H9 (cell line): Measurements from ENCODE around the gene ZNF687. TPM values are rescaled to one million over a fixed set of nuclear protein-coding genes. Genes with fewer than 3 reads are reported as not detected.

Experiments
- DNase-seq: peaks from one replicate; pipeline ENCODE4 v3.0.0-alpha.2; 2017
- H2AFZ ChIP-seq: one replicate; pipeline ENCODE4 v1.6.1; 2013; ENCODE audit warnings: mild to moderate bottlenecking, low read length, control low read depth, moderate library complexity
- H2AK5ac ChIP-seq: 2 replicates; pipeline ENCODE4 v1.6.1; 2013; ENCODE audit warnings: low read length, control low read depth, mixed read lengths; ENCODE audit not compliant: insufficient read length
- H2BK120ac ChIP-seq: one replicate; pipeline ENCODE4 v1.6.1; 2013; ENCODE audit warnings: low read depth, mild to moderate bottlenecking, low read length, control low read depth, inconsistent platforms; ENCODE audit not compliant: poor library complexity, severe bottlenecking
- H2BK12ac ChIP-seq: 2 replicates; pipeline ENCODE4 v1.6.1; 2013; ENCODE audit warnings: low read length, control low read depth, mixed read lengths, low read depth; ENCODE audit not compliant: insufficient read length
- H2BK15ac ChIP-seq: 2 replicates; pipeline ENCODE4 v1.6.1; 2013; ENCODE audit warnings: low read depth, low read length, control low read depth
- H2BK20ac ChIP-seq: one replicate; pipeline ENCODE4 v1.6.1; 2013; ENCODE audit warnings: low read depth, mild to moderate bottlenecking, low read length, control low read depth, inconsistent platforms; ENCODE audit not compliant: poor library complexity, severe bottlenecking
- H2BK5ac ChIP-seq: 2 replicates; pipeline ENCODE4 v1.6.1; 2013; ENCODE audit warnings: low read length, control low read depth, mixed read lengths; ENCODE audit not compliant: insufficient read length
- H3K14ac ChIP-seq: 2 replicates; pipeline ENCODE4 v1.6.1; 2013; ENCODE audit warnings: low read length, control low read depth; ENCODE audit not compliant: insufficient read depth
- H3K18ac ChIP-seq: 2 replicates; pipeline ENCODE4 v1.6.1; 2013; ENCODE audit warnings: low read depth, mild to moderate bottlenecking, mixed read lengths, low read length, control low read depth; ENCODE audit not compliant: insufficient read length
- H3K23ac ChIP-seq: 2 replicates; pipeline ENCODE4 v1.6.1; 2013; ENCODE audit warnings: low read length, control low read depth, mixed read lengths, low read depth; ENCODE audit not compliant: insufficient read length
- H3K23me2 ChIP-seq: 2 replicates; pipeline ENCODE4 v1.6.1; 2013; ENCODE audit warnings: low read depth, mild to moderate bottlenecking, mixed read lengths, low read length, control low read depth; ENCODE audit not compliant: insufficient read length, poor library complexity, severe bottlenecking
- H3K27ac ChIP-seq: 2 replicates; pipeline ENCODE4 v1.5.1; 2013; ENCODE audit warnings: low read length, control low read depth, mixed read lengths, low read depth; ENCODE audit not compliant: insufficient read length
- H3K27me3 ChIP-seq: 2 replicates; pipeline ENCODE4 v1.6.1; 2013; ENCODE audit warnings: low read length, control low read depth, inconsistent platforms; ENCODE audit not compliant: insufficient read depth
- H3K4ac ChIP-seq: 2 replicates; pipeline ENCODE4 v1.6.1; 2013; ENCODE audit warnings: low read depth, mild to moderate bottlenecking, control low read depth, inconsistent platforms, low read length, moderate library complexity
- H3K4me1 ChIP-seq: 2 replicates; pipeline ENCODE4 v1.6.1; 2013; ENCODE audit warnings: low read length, control low read depth, inconsistent platforms; ENCODE audit not compliant: insufficient read depth
- H3K4me2 ChIP-seq: 2 replicates; pipeline ENCODE4 v1.6.1; 2013; ENCODE audit warnings: low read length, control low read depth, mixed read lengths; ENCODE audit not compliant: insufficient read length, insufficient read depth
- H3K56ac ChIP-seq: 2 replicates; pipeline ENCODE4 v1.6.1; 2013; ENCODE audit warnings: low read depth, mild to moderate bottlenecking, mixed read lengths, low read length, control low read depth; ENCODE audit not compliant: insufficient read length
- H3K79me1 ChIP-seq: 2 replicates; pipeline ENCODE4 v1.6.1; 2013; ENCODE audit warnings: low read depth, mild to moderate bottlenecking, moderate library complexity, low read length, control low read depth, inconsistent platforms; ENCODE audit not compliant: insufficient read depth, poor library complexity, severe bottlenecking
- H3K79me2 ChIP-seq: 2 replicates; pipeline ENCODE4 v1.6.1; 2013; ENCODE audit warnings: low read length, control low read depth, inconsistent platforms; ENCODE audit not compliant: insufficient read depth
- H3K9ac ChIP-seq: 2 replicates; pipeline ENCODE4 v1.6.1; 2013; ENCODE audit warnings: low read length, control low read depth, mixed read lengths; ENCODE audit not compliant: insufficient read length; ENCODE audit errors: extremely low read depth
- H3K9me3 ChIP-seq: one replicate; pipeline ENCODE4 v1.6.1; 2013; ENCODE audit warnings: low read depth, low read length, inconsistent platforms; ENCODE audit not compliant: control insufficient read depth
- H3T11ph ChIP-seq: one replicate; pipeline ENCODE4 v1.6.1; 2013; ENCODE audit warnings: mild to moderate bottlenecking, low read length, control low read depth, inconsistent platforms
- H4K20me1 ChIP-seq: one replicate; pipeline ENCODE4 v1.6.1; 2013; ENCODE audit not compliant: control insufficient read depth, insufficient read length, insufficient read depth
- H4K5ac ChIP-seq: 2 replicates; pipeline ENCODE4 v1.6.1; 2013; ENCODE audit warnings: low read depth, mild to moderate bottlenecking, mixed read lengths, low read length, control low read depth; ENCODE audit not compliant: insufficient read length
- H4K8ac ChIP-seq: replicated peaks from 2 replicates; pipeline ENCODE4 v1.6.1; 2013; ENCODE audit warnings: low read length, control low read depth, mixed read lengths, low read depth; ENCODE audit not compliant: insufficient read length
- H4K91ac ChIP-seq: 2 replicates; pipeline ENCODE4 v1.6.1; 2013; ENCODE audit warnings: low read depth, mild to moderate bottlenecking, moderate library complexity, mixed read lengths, low read length, control low read depth; ENCODE audit not compliant: insufficient read length
- H3K27ac Mint-ChIP-seq, 3 experiments: 2 replicates in 2 of 3; 3 replicates in 1 of 3; pipeline ENCODE4 v1.8.0; 2020 to 2021; ENCODE audit warnings: mixed read lengths in 3 of 3, mild to moderate bottlenecking in 1 of 3, moderate library complexity in 1 of 3
- H3K27me3 Mint-ChIP-seq: 2 replicates; pipeline ENCODE4 v1.8.0; 2021; ENCODE audit warnings: low read depth, mild to moderate bottlenecking, moderate library complexity, mixed read lengths
- H3K36me3 Mint-ChIP-seq, 3 experiments: 2 replicates in 2 of 3; 3 replicates in 1 of 3; pipeline ENCODE4 v1.8.0; 2020 to 2021; ENCODE audit warnings: low read depth in 3 of 3, mixed read lengths in 3 of 3; ENCODE audit not compliant: insufficient read depth in 1 of 3
- H3K4me1 Mint-ChIP-seq, 2 experiments: 2 replicates each; pipeline ENCODE4 v1.8.0; 2020; ENCODE audit warnings: mixed read lengths in 2 of 2
- H3K4me3 Mint-ChIP-seq, 2 experiments: 2 replicates in 1 of 2; 3 replicates in 1 of 2; pipeline ENCODE4 v1.8.0; 2020 to 2021; ENCODE audit warnings: mild to moderate bottlenecking in 2 of 2, mixed read lengths in 2 of 2, moderate library complexity in 1 of 2
- H3K9me3 Mint-ChIP-seq, 2 experiments: 2 replicates in 1 of 2; 3 replicates in 1 of 2; pipeline ENCODE4 v1.8.0; 2020; ENCODE audit warnings: mild to moderate bottlenecking in 2 of 2, mixed read lengths in 2 of 2, moderate library complexity in 1 of 2
- CTCF ChIP-seq: fragments of 200-600 bp; sonication (generic); conservative IDR thresholded peaks from 3 replicates; pipeline ENCODE4 v1.8.0; 2021; ENCODE audit warnings: antibody characterized with exemption, mild to moderate bottlenecking
- WGBS: extraction: QIAGEN DNeasy Blood & Tissue Kit; methylation state at CpG from one replicate; pipeline ENCODE4 v1.1.7; 2013; ENCODE audit warnings: missing lambda C conversion rate, low lambda C conversion rate, mixed read lengths; ENCODE audit not compliant: insufficient read length; ENCODE audit errors: extremely low coverage; 5-methylcytosine and 5-hydroxymethylcytosine counted together
- long read RNA-seq: library from polyadenylated mRNA; unstranded; transcript quantifications from one replicate; pipeline ENCODE4 v2.0.0, GENCODE V29; 2020
- total RNA-seq: library from RNA; stranded (reverse); gene quantifications from 2 replicates; pipeline ENCODE4 v1.2.1, GENCODE V29; 2021

Gene ZNF687
- total RNA-seq = 52.9 and 58.2 TPM in 2 replicates
- long read RNA-seq, partial matches to known transcripts = 15 of 17 reads
- long read RNA-seq, other reads (novel, unspliced or antisense) = 2 of 17 reads

- peak within 1 kb of the TSS; percentile 100 for H3K27ac Mint-ChIP-seq
- Histone ChIP-seq H2AFZ (no peak within 1 kb of the TSS), H3K79me1 (no peaks in the 10 kb centered on the region), H3K27me3 (no peaks in the 10 kb centered on the region), H4K5ac (peak within 1 kb of the TSS; percentile 95), H3K27ac (peak within 1 kb of the TSS; percentile 98), H3K79me2 (peaks cover 8% of the 10 kb centered on the region; the same call in 1 of the 2 replicates), H4K91ac (no peak within 1 kb of the TSS), H3T11ph (peak within 1 kb of the TSS; percentile 22), H3K9ac (peak within 1 kb of the TSS; percentile 90), H3K4me2 (peak within 1 kb of the TSS; percentile 81), H3K18ac (peak within 1 kb of the TSS; percentile 98), H3K4ac (no peak within 1 kb of the TSS; the same call in 1 of the 2 replicates), H2BK120ac (peak within 1 kb of the TSS; percentile 19), H3K4me1 (no peaks in the 10 kb centered on the region), H4K20me1 (peaks cover under 1% of the 10 kb centered on the region), H2BK15ac (no peak within 1 kb of the TSS), H2AK5ac (no peak within 1 kb of the TSS), H3K56ac (peak within 1 kb of the TSS; percentile 92), H3K23ac (peak within 1 kb of the TSS; percentile 1), H3K9me3 (no peaks in the 10 kb centered on the region), H2BK5ac (peak within 1 kb of the TSS; percentile 71), H4K8ac (peak within 1 kb of the TSS; percentile 58), H2BK20ac (no peak within 1 kb of the TSS), H3K23me2 (peaks cover 7% of the 10 kb centered on the region), H2BK12ac (peak within 1 kb of the TSS; percentile 78), H3K14ac (peak within 1 kb of the TSS; percentile 94)
- H3K9me3 Mint-ChIP-seq = no peaks in the 10 kb centered on the region
- H3K36me3 Mint-ChIP-seq = peaks cover 26 to 33% (median 28%) of the 10 kb centered on the region in 3 experiments; a peak in 6 of 7 replicates
- peak within 1 kb of the TSS; percentile 95 to 97 for H3K4me3 Mint-ChIP-seq
- peak; percentile 100 for DNase-seq
- H3K4me1 Mint-ChIP-seq = peaks cover 19 to 25% of the 10 kb centered on the region in 2 experiments
- peaks cover 6% of the 10 kb centered on the region for H3K27me3 Mint-ChIP-seq
- WGBS = no CpG with 5 or more reads among the region's 74 CpGs
- TF ChIP-seq CTCF = no peak
Observed at GRCh38 chr1:151281969-151282882, at the start of gene ZNF687. ZNF687 (plus strand) TSS chr1:151282299; CDS start chr1:151286292, 3,993 bp downstream.
